H1 (cell line): Measurements from ENCODE around the gene TTC28. TPM values are rescaled to one million over a fixed set of nuclear protein-coding genes. Genes with fewer than 3 reads are reported as not detected.

Experiments used
- ATF3 ChIP-seq: IDR thresholded peaks from 2 replicates; pipeline ENCODE4 v1.6.1; 2011; ENCODE audit warnings: low read depth, mild to moderate bottlenecking, low read length; ENCODE audit not compliant: insufficient read depth
- HDAC6 ChIP-seq: IDR thresholded peaks from one replicate; pipeline ENCODE4 v1.7.1; 2012; ENCODE audit warnings: low read depth, mild to moderate bottlenecking, inconsistent platforms, low read length, moderate library complexity
- MAX ChIP-seq: IDR thresholded peaks from 2 replicates; pipeline ENCODE4 v1.6.1; 2012; ENCODE audit warnings: inconsistent platforms
- TBP ChIP-seq: IDR thresholded peaks from 2 replicates; pipeline ENCODE4 v1.6.1; 2011; ENCODE audit warnings: low read depth, low read length, improper control_type of control experiment
- TCF12 ChIP-seq: IDR thresholded peaks from 2 replicates; pipeline ENCODE4 v1.6.1; 2011; ENCODE audit warnings: low read depth, mild to moderate bottlenecking, low read length
- polyA plus RNA-seq, 7 experiments: library from polyadenylated mRNA; depleted of rRNA in 3 of 7; stranded (reverse) in 5 of 7; unstranded in 2 of 7; fragments of >200 nt in 5 of 7; fragments of 200-250 nt in 2 of 7; gene quantifications; 1 replicate in 5 of 7; 2 replicates in 1 of 7; 4 replicates in 1 of 7; pipeline versions ENCODE4 v1.2.1 to v1.2.3, GENCODE V29; 2011 to 2013; ENCODE audit warnings: missing spikeins in 2 of 7, mixed read lengths in 2 of 7
- total RNA-seq: library from RNA; stranded (reverse); fragmentation: NEBNext Ultra II Directional; extraction: Animal tissue kit (Norgen Biotek cat#: 25700); gene quantifications from 2 replicates; pipeline ENCODE4 v1.2.1, GENCODE V29; 2021

Gene TTC28
- total and polyA plus RNA-seq, 2 of the 8 experiments (the other 6 are each of a cell fraction or from before 2014, with no cell fraction given) = 2.6 to 12.6 TPM

- TF ChIP-seq HDAC6 (no peak), TBP (no peak), ATF3 (no peak), TCF12 (no peak), MAX (no peak)
- TF ChIP-seq, all 59 proteins: peak for 0
These were observed 745.6 kb downstream of the TTC28 start (continued) for GRCh38 chr22:27934069-27934468.
